MM.1S (cell line): ENCODE results near the gene GPRIN1.

Source experiments
- CTCF ChIP-seq: fragments of 300-600 bp; sonication (generic); IDR thresholded peaks from 2 replicates; pipeline ENCODE4 v1.5.1; 2016; ENCODE audit warnings: antibody characterized with exemption, low read length, mixed read lengths
- EZH2 ChIP-seq: fragments of 300-600 bp; sonication (generic); optimal IDR thresholded peaks from 2 replicates; pipeline ENCODE3; 2017; ENCODE audit warnings: low read depth, mild to moderate bottlenecking, antibody characterized with exemption, low read length, mixed read lengths
- EZH2phosphoT487 ChIP-seq: fragments of 300-600 bp; sonication (generic); IDR thresholded peaks from 2 replicates; pipeline ENCODE4 v1.6.1; 2018; ENCODE audit warnings: antibody characterized with exemption, low read length

- TF ChIP-seq EZH2phosphoT487 (no peak), CTCF (no peak), EZH2 (no peak)
Measured at GRCh38 chr5:176625512-176625911, 15.6 kb upstream of the GPRIN1 start.
